HUES48 (cell line): ENCODE data around the gene PPP1R12C.

Experiments
- H3K27ac ChIP-seq: one replicate; pipeline ENCODE4 v1.7.0; 2013; ENCODE audit warnings: low read depth, low read length, inconsistent platforms
- H3K27me3 ChIP-seq: 2 replicates; pipeline ENCODE4 v1.6.1; 2013; ENCODE audit warnings: mild to moderate bottlenecking, low read length; ENCODE audit not compliant: control insufficient read depth, insufficient read depth
- H3K36me3 ChIP-seq: 2 replicates; pipeline ENCODE4 v1.6.1; 2013; ENCODE audit warnings: low read length; ENCODE audit not compliant: control insufficient read depth, insufficient read depth
- H3K4me1 ChIP-seq: 2 replicates; pipeline ENCODE4 v1.6.1; 2013; ENCODE audit warnings: mild to moderate bottlenecking, low read length; ENCODE audit not compliant: control insufficient read depth, insufficient read depth
- H3K4me3 ChIP-seq: 2 replicates; pipeline ENCODE4 v1.5.1; 2013; ENCODE audit warnings: mild to moderate bottlenecking, low read depth, low read length
- H3K9ac ChIP-seq: 2 replicates; pipeline ENCODE4 v1.6.1; 2013; ENCODE audit warnings: mild to moderate bottlenecking, low read depth, low read length, moderate library complexity
- H3K9me3 ChIP-seq: 2 replicates; pipeline ENCODE4 v1.6.1; 2013; ENCODE audit warnings: low read length; ENCODE audit not compliant: control insufficient read depth, insufficient read depth

PPP1R12C gene

DNA sequence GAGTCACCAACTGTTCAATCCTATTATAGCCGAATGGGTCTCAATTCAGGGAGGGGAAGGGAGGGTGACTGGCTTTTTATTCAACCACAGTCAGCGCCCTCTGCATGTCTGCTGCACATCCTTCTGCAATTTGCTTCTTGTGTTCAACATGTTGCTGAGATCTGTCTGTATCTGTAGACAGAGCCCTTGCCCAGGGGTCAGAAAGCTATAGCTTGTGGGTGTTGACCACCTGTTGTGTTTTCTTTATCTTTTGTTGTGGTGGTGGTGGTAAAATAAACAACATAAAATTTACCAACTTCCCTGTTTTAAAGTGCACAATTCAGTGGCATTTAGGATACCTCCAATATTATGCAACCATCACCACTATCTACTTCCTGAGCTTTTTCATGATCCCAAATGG, 12.2 kb downstream of the PPP1R12C start:
- no peaks in the 10 kb centered on the region; the same call in 1 of the 2 replicates for H3K9me3 ChIP-seq
- H3K9ac ChIP-seq = no peak overlapping the region
- H3K27me3 ChIP-seq = no peaks in the 10 kb centered on the region
- no peak overlapping the region for H3K4me3 ChIP-seq
- H3K36me3 ChIP-seq = peaks cover 29% of the 10 kb centered on the region
- H3K27ac ChIP-seq = no peak overlapping the region
- H3K4me1 ChIP-seq = no peaks in the 10 kb centered on the region

DNA sequence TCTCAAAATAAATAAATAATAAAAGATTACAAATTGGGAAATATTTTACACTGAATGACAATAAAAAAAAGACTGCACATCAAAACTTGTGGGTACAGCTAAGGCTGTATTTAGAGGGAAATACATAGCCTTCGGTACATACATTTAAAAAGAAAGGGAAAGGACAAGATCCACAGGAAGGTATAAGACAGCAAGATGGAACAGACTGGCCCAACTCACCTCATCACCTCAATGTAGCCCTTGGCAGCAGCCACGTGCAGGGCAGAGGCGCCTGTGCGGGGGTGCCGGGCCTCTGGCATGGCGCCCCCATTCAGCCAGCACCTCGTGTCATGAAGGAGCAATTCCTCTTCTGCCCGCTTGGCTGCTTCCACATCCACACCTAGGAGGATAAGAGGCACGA, 14.2 kb downstream of the PPP1R12C start:
- peaks cover 25% of the 10 kb centered on the region for H3K36me3 ChIP-seq
- H3K4me3 ChIP-seq = no peak overlapping the region
- H3K4me1 ChIP-seq = no peaks in the 10 kb centered on the region
- no peak overlapping the region for H3K27ac ChIP-seq
- no peaks in the 10 kb centered on the region for H3K27me3 ChIP-seq
- no peaks in the 10 kb centered on the region; the same call in 1 of the 2 replicates for H3K9me3 ChIP-seq
- no peak overlapping the region for H3K9ac ChIP-seq

DNA sequence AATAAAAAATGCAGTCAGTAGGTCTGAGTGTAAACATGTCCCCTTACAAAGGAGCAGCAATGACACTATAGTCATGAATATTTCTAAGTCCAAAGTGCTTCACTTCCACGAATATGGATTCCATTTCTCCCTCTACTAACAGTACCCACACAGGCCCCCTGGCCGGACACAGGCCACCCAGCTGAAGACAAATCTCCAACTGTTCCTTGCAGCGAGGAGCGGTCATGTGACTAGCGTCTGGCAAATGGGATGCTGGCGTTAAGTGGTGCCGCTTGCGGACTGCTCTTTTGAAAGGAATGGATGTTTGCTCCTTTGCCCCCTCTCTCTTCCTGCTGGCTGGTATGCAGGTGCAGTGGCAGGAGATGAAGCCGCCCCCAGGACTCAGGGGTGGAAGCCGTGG, 16.2 kb downstream of the PPP1R12C start:
- H3K36me3 ChIP-seq = peaks cover 25% of the 10 kb centered on the region

DNA sequence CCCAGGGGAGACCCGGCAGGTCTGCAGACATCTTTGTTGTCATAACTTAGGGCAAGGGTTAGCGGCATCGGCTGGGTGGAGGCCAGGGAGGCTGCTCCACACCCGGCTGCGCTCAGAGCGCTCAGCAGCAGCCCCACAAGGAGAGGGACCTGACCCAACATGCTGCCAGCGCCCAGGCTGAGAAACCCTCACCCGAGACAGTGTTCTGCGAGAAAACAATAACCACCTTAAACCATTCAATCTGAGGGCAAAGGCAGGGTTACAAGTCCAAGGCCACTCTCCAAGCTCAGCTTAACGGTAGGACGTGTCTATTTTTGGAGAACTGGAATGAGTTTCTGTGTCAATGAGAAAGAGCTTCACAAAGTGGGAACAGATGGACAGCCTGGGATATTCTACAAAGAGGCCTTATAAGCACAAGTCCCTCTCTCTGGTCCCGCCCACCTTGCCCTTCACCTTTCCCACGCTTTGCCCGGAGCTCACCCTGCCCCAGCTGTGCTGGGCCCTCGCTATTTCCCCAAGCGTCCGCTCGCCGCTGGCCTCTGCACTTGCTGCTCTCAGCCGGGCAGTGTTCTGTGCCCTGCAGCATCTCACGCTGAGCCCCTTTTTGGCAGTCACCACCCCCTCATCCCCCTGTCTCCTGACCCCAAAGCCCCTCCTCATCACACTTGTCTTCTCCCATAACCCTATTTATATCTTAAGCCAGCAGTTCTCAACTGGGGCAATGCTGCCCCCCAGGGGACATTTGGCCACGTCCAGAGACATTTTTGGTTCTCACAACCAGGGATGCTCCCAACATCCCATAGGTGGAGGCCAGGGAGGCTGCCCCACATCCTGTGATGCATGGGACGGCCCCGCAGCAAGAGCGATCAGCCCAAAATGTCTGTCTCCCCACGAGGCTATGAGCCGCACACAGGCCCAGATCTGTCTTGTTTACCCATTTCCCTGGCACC, 17.6 kb downstream of the PPP1R12C start:
- Histone ChIP-seq H3K4me3 (no peak overlapping the region), H3K27ac (no peak overlapping the region), H3K9me3 (no peaks in the 10 kb centered on the region; the same call in 1 of the 2 replicates), H3K4me1 (peaks cover 7% of the 10 kb centered on the region; the same call in 1 of the 2 replicates), H3K9ac (no peak overlapping the region), H3K36me3 (peaks cover 31% of the 10 kb centered on the region), H3K27me3 (no peaks in the 10 kb centered on the region)

More for the DNA sequence above, 16.2 kb downstream of the PPP1R12C start:
- no peak overlapping the region for H3K27ac ChIP-seq
- H3K4me1 ChIP-seq = no peaks in the 10 kb centered on the region
- H3K27me3 ChIP-seq = no peaks in the 10 kb centered on the region
- no peak overlapping the region for H3K4me3 ChIP-seq
- no peak overlapping the region for H3K9ac ChIP-seq
- no peaks in the 10 kb centered on the region; the same call in 1 of the 2 replicates for H3K9me3 ChIP-seq

DNA sequence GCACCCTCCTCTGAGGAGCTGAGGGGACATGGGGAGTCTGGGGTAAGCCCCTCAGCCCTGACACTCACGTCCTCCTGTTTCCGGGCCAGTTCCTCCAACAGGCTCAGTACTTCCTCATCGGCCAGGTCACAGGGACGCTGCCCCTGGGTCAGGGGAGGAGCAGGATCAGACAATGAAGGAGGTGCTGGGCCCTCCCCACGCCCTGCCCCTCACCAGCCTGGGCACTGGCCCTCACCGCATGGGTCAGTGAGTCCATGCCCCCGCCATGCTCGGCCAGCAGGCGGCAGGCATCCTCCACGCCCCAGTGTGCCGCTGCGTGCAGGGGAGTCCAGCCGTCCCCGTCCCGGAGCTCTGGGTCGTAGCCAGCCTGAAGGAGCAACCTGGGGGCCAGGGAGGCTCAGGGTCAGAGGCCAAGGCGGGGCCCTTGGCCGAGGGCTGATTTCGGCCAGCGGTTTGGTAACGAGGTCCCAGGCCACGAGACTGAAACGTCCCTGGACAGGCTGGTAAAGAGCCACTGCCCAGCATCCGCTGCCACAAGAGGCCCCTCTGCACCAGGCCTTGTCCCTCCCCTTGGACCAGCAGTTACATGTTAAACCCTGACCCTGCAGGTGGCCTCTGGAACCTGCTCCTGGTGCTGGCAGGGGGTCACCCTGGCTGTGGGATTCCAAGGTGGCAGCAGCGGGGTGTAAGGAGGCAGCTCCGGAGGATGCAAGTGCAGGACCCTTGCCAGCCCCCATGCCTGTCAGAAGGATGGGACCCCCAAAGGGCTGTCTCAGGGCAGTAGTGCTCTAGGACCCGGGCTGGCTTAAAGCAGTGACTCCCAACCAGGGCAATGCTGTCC, 18.5 kb downstream of the PPP1R12C start:
- Histone ChIP-seq H3K4me1 (peaks cover 12% of the 10 kb centered on the region; the same call in 1 of the 2 replicates), H3K9me3 (no peaks in the 10 kb centered on the region; the same call in 1 of the 2 replicates), H3K27ac (no peak overlapping the region), H3K9ac (no peak overlapping the region), H3K4me3 (no peak overlapping the region), H3K36me3 (peaks cover 33% of the 10 kb centered on the region), H3K27me3 (no peaks in the 10 kb centered on the region)

DNA sequence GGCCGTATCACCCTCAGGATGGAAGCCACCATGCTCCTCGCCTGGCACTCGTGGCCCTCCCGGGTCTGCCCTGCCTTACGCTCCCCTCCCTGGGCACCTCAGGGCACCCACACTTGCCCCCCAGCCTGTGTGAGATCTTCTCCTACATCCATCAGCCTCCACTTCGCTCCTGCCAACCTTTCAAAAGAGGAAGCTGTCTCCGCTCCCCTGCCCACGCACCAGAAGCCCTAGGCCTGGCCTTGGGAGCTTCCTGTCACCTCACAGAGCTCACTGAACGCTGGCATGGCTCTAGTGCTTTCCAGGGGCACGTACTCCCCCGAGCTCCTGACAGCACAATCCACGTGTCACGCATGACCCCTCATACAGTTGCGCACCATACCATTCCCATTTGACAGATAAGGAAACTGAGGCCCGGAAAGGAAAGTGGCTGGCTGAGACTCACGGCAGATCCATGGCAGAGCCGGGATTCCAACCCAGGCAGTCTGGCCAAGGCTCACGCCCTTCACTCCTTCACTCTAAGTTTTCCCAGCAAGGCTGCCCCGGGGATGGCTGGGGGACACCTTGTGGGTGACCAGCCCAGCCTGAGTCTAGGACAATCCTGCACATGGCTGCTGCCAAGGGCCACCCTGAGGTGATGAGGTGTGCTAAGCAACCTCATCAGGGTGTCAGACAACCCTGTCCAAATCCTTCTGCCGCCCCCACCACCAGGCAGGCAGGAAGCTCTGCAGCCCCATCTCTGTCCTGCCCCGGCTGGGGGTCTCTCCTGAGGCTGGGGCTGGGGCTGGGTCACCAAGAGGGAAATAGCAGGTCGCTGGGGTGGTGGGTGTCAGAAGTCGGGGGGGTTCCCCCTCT, 19.3 kb downstream of the PPP1R12C start:
- H3K27ac ChIP-seq = no peak overlapping the region
- peaks cover 28% of the 10 kb centered on the region for H3K36me3 ChIP-seq
- no peaks in the 10 kb centered on the region for H3K27me3 ChIP-seq
- H3K9me3 ChIP-seq = no peaks in the 10 kb centered on the region
- H3K4me1 ChIP-seq = peaks cover 12% of the 10 kb centered on the region; the same call in 1 of the 2 replicates
- H3K4me3 ChIP-seq = no peak overlapping the region
- H3K9ac ChIP-seq = no peak overlapping the region

DNA sequence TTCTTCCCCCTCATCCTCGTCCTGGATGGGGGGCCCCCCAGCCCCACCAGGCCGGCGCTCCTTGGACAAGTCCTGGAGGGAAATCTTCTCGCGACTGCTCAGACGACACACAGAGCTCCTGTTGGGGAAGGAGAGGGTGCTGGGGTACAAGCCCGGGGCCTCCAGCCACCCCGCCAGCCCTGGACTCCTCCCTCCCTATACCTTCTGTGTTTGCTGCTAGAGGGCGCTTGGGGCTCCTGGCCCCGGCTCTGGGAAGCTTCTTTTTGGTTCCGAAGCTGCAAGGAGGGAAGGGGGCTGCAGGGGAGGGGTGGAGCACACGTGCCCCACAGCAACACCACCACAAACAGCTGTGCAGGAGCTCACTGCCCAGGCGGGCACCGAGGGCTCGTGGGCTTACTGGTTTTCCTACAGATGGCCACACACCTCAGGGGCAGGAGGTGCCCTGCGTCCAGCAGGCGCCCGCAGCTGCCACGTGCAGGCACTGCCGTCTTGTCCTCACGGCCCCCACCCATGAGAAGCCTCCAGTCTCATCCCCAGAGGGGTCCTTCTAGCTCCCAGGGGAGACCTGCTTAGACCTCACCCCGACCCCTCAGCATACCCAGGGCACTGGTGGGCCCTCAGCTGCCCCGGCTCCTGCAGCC, 21.3 kb downstream of the PPP1R12C start:
- no peaks in the 10 kb centered on the region for H3K9me3 ChIP-seq
- H3K27ac ChIP-seq = no peak overlapping the region
- no peak overlapping the region for H3K9ac ChIP-seq
- H3K27me3 ChIP-seq = no peaks in the 10 kb centered on the region
- no peak overlapping the region for H3K4me3 ChIP-seq
- peaks cover 16% of the 10 kb centered on the region for H3K36me3 ChIP-seq
- H3K4me1 ChIP-seq = peaks cover 18% of the 10 kb centered on the region; the same call in 1 of the 2 replicates

DNA sequence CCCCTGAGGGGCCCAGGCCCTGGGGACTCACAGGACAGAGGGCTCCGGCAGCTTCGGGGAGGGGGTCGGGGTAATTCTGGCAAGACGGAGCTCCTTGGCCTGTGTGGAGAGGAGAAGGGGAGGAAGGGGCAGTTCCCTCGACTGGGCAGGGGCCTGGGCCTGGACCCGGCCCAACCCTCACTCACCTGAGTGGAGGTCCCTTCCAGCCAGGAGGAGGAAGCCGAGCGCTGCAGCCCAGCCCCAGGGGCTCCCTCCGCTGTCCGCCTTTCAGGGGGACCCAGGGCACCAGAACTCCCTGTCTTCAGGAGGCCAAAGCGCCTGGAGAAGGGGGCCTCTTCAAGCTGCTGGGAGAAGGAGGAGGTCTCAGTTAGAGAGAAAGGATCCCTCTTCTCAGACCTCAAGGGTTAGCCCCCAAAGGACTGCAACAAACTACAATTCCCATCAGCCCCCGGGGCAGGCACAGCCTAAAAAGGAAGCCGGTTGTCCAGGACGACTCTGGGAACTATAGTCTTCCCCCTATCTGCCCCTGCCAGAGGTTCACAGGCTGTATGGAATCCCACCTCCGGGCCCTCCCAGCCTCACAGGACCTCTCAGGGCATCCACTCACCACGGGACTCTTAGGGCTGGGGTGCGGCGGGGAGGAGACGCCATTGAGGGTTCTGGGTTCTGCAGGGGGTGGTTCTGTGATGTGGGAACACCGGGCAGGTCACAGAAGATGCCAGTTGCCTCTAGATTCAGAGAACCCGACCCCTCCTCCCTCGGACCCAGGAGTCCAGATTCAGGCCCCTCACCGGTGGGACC, 22.0 kb downstream of the PPP1R12C start:
- Histone ChIP-seq H3K4me3 (no peak overlapping the region), H3K9me3 (no peaks in the 10 kb centered on the region), H3K27me3 (no peaks in the 10 kb centered on the region), H3K36me3 (peaks cover 22% of the 10 kb centered on the region), H3K27ac (no peak overlapping the region), H3K9ac (no peak overlapping the region), H3K4me1 (peaks cover 18% of the 10 kb centered on the region; the same call in 1 of the 2 replicates)

DNA sequence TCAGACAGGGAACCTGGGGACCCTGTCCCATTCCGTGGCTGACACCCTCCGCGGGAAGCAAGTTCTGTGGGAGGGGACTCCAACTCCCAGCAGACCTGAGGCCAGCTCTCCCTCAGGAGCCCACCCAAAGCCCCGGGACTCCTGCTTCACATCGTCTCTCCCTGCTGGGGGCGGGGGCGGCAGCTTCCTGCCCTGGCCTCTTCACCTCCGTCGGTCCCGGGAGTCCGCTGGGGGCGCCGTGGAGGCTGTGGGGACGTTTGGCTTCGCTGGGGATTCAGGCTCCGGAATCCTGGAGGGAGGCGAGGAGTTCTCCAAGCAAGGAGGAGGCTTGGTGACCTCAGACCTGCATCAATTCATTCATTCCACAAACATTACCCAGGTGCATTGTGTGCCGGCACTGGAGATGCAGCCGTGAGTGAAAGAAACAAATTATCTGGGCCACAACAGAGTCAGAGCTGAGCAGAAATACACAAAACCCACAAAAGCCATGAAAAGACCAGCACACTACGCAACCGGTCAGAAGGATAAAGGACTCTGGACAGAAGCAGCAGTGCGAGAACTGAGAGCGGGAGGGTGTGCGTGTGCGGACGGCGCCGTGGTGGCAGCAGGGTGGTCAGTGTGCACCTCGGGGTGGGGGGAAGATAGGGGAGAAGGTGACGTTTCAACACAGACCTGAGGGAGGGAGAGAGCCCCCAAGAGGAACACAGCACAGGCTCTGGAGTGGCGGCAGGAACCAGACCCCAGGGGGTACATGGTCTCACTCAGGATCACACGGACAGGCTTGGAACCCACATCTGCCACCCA, 22.8 kb downstream of the PPP1R12C start:
- no peak overlapping the region for H3K4me3 ChIP-seq
- H3K27ac ChIP-seq = no peak overlapping the region
- no peak overlapping the region for H3K9ac ChIP-seq
- no peaks in the 10 kb centered on the region for H3K27me3 ChIP-seq
- peaks cover 18% of the 10 kb centered on the region; the same call in 1 of the 2 replicates for H3K4me1 ChIP-seq
- H3K36me3 ChIP-seq = peaks cover 22% of the 10 kb centered on the region
- no peaks in the 10 kb centered on the region for H3K9me3 ChIP-seq
